Kidney (tissue), 14 donors: ENCODE measurements around the gene HOXA10. TPM values are rescaled to one million over a fixed set of nuclear protein-coding genes. Genes with fewer than 3 reads are reported as not detected.

ENCODE experiments used
- DNase-seq, 5 donors: peaks; one replicate each; pipeline ENCODE4 v3.0.0-alpha.2; 2013 to 2020
- FAIRE-seq: peaks from 2 replicates; lab custom pipeline; 2012; peaks lifted over from hg19 to GRCh38; lab: Jason Lieb, UNC
- H3K27ac ChIP-seq, 2 donors: one replicate each; pipeline ENCODE4 v1.7.0; 2013; ENCODE audit warnings: low read depth in 2 of 2, low read length in 2 of 2, inconsistent platforms in 1 of 2
- H3K27me3 ChIP-seq: one replicate; pipeline ENCODE4 v1.7.1; 2013; ENCODE audit warnings: low read length, inconsistent platforms; ENCODE audit not compliant: control insufficient read depth, insufficient read depth
- H3K36me3 ChIP-seq, 3 donors: one replicate each; pipeline versions ENCODE4 v1.7.0 to v1.7.1; 2013; ENCODE audit warnings: low read length in 3 of 3, control low read depth in 1 of 3, inconsistent platforms in 1 of 3; ENCODE audit not compliant: insufficient read depth in 3 of 3, control insufficient read depth in 2 of 3
- H3K4me1 ChIP-seq, 3 donors: one replicate each; pipeline versions ENCODE4 v1.7.0 to v1.7.1; 2013; ENCODE audit warnings: low read length in 3 of 3, inconsistent platforms in 1 of 3, low read depth in 1 of 3; ENCODE audit not compliant: control insufficient read depth in 2 of 3, insufficient read depth in 2 of 3
- H3K4me3 ChIP-seq, 3 donors: one replicate each; pipeline versions ENCODE4 v1.7.0 to v1.8.1; 2013; ENCODE audit warnings: low read length in 3 of 3, control low read depth in 1 of 3, inconsistent platforms in 1 of 3
- H3K9ac ChIP-seq, 3 donors: one replicate each; pipeline versions ENCODE4 v1.7.0 to v1.7.1; 2013; ENCODE audit warnings: low read length in 3 of 3, control low read depth in 1 of 3, inconsistent platforms in 1 of 3
- H3K9me3 ChIP-seq, 3 donors: one replicate each; pipeline versions ENCODE4 v1.7.0 to v1.7.1; 2013; ENCODE audit warnings: low read length in 3 of 3, control low read depth in 1 of 3, inconsistent platforms in 1 of 3; ENCODE audit not compliant: control insufficient read depth in 2 of 3, insufficient read depth in 1 of 3
- CTCF ChIP-seq: IDR thresholded peaks from 3 replicates; pipeline ENCODE4 v1.5.1; 2012; ENCODE audit warnings: mild to moderate bottlenecking, moderate library complexity, borderline replicate concordance; ENCODE audit not compliant: insufficient read depth; ENCODE audit errors: extremely low read depth
- intact Hi-C: fragments of 100-400 bp; cut with DNase I; formaldehyde crosslinking; loops from one replicate; pipeline ENCODE4 v1.11.1; 2022
- polyA plus RNA-seq: library from polyadenylated mRNA; stranded (reverse); fragments of 350-450 nt; fragmentation: Illumina TruSeq; extraction: RNeasy Lipid Tissue Mini Kit (QIAGEN cat#74804); gene quantifications from one replicate; pipeline ENCODE4 v1.2.3, GENCODE V29; 2014; ENCODE audit warnings: low read depth, low replicate concordance; ENCODE audit not compliant: insufficient read depth
- total RNA-seq: library from RNA; stranded (reverse); fragmentation: NEBNext Ultra II Directional; extraction: Animal tissue kit (Norgen Biotek cat#: 25700); gene quantifications from one replicate; pipeline ENCODE4 v1.2.1, GENCODE V29; 2021
- donor health status: control.
- donor health status: control.
- donor health status: control.
- donor health status: control.
- donor health status: control.
- donor health status: DM: yes; HTN: yes; CAD: no.
- donor health status: Normal renal cell carcinoma (clear cell type).

Gene HOXA10
- total and polyA plus RNA-seq, 2 donors from 2014 or later = 16.3 to 17.9 TPM

- no peak for FAIRE-seq
- H3K27ac ChIP-seq = peak overlapping the region; percentile 96 to 98
- DNase-seq = peak in 3 of 5 donors; percentile 68 to 79 (median 76)
- peak overlapping the region; percentile 45 to 77 (median 76) for H3K9ac ChIP-seq
- H3K27me3 ChIP-seq = no peaks in the 10 kb centered on the region
- H3K36me3 ChIP-seq = peaks cover 0 to 9% (median 5%) of the 10 kb centered on the region in 3 donors
- H3K4me1 ChIP-seq = peaks cover 0 to 7% (median 6%) of the 10 kb centered on the region in 3 donors
- no peaks in the 10 kb centered on the region for H3K9me3 ChIP-seq
- peak overlapping the region; percentile 37 to 86 (median 77) for H3K4me3 ChIP-seq
- intact Hi-C loops = loop anchor here (10.0 kb wide), 1 partner anchor 785 kb away; no protein-coding TSS in a partner anchor
- TF ChIP-seq CTCF = no peak
These were observed 14.6 kb downstream of the HOXA10 start for GRCh38 chr7:27159266-27160144.

GRCh38 chr7:27158436-27159265 is 15.5 kb downstream of the HOXA10 start:
- Histone ChIP-seq H3K4me3 (peak overlapping the region; percentile 37 to 86 (median 56)), H3K36me3 (peaks cover 0 to 6% (median 5%) of the 10 kb centered on the region in 3 donors), H3K9me3 (no peaks in the 10 kb centered on the region), H3K27ac (peak overlapping the region; percentile 96 to 98), H3K4me1 (peaks cover 0 to 11% (median 9%) of the 10 kb centered on the region in 3 donors), H3K9ac (peak overlapping the region; percentile 45 to 77 (median 76)), H3K27me3 (no peaks in the 10 kb centered on the region)
- DNase-seq = peak; percentile 70 to 88 (median 83)
- FAIRE-seq = no peak
- TF ChIP-seq CTCF = no peak
- intact Hi-C loops = loop anchor here (10.0 kb wide), 1 partner anchor 784 kb away; no protein-coding TSS in a partner anchor

- H3K27me3 ChIP-seq = no peaks in the 10 kb centered on the region
- DNase-seq (peak; percentile 71 to 95 (median 93)), FAIRE-seq (no peak)
- peak overlapping the region; percentile 96 to 98 for H3K27ac ChIP-seq
- peaks cover 0 to 19% (median 9%) of the 10 kb centered on the region in 3 donors for H3K4me1 ChIP-seq
- no peak for TF ChIP-seq CTCF
- intact Hi-C loops = loop anchor here (10.0 kb wide), 1 partner anchor 783 kb away; no protein-coding TSS in a partner anchor
- peak overlapping the region; percentile 12 to 86 (median 64) for H3K4me3 ChIP-seq
- H3K9ac ChIP-seq = peak overlapping the region in 2 of 3 donors; percentile 64 to 77
- H3K36me3 ChIP-seq = peaks cover 0 to under 1% (median 0%) of the 10 kb centered on the region in 3 donors
- H3K9me3 ChIP-seq = no peaks in the 10 kb centered on the region
These were observed 16.3 kb downstream of the HOXA10 start for GRCh38 chr7:27157702-27158431.
